ENCODE measurements around the gene CCDC181. TPM values are rescaled to one million over a fixed set of nuclear protein-coding genes. Genes with fewer than 3 reads are reported as not detected.

CCDC181 gene
- total RNA-seq, 4 donors from 2014 or later = 2.5 TPM; not detected in 3

DNA sequence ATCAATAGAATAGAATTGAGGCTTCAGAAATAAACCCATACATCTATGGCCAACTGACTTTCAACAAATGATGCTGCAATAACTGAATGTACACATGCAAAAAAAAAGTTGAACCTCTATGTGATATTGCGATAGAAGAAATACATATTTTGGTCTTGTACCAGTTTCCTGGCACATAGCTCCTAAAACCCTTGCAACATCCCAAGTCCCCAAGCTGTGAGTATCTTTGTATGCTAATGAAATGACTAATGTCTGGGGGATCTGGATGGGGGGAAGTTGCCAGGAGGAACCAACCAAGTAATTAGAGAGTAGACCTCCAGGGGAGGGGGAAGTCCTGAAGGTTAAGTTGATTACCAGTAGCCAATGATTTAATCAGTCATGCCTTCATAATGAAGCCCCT, 34.9 kb downstream of the CCDC181 start:
- peaks cover 0 to 55% (median 0%) of the 10 kb centered on the region in 3 donors for H3K36me3 ChIP-seq
- H3K9me3 ChIP-seq = no peaks in the 10 kb centered on the region
- H3K4me3 ChIP-seq = no peak overlapping the region
- TF ChIP-seq CTCF (IDR thresholded peaks at IDR 0.05) = no peak
- no peak for TF ChIP-seq POLR2A (IDR thresholded peaks at IDR 0.05)
- no peak overlapping the region for H3K27ac ChIP-seq
- no peak for DNase-seq
- H3K27me3 ChIP-seq = no peaks in the 10 kb centered on the region
- no peaks in the 10 kb centered on the region for H3K4me1 ChIP-seq

DNA sequence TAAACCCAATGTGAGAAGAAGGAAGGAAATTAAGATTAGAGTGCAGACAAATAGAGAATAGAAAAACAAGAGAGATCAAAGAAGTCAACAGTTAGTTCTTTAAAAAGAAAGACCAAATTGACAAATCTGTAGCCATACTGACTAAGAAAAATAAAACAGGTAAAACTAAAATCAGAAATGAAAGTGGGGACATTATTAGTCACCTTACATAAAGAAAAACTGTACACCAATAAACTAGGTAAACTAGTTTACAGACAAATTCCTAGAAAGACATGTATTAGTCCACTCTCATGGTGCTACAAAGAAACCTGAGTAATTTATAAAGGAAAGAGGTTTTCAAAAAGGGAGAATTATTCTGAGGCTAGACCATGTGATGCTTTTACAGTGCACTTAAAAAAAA, 37.0 kb downstream of the CCDC181 start:
- H3K27me3 ChIP-seq = no peaks in the 10 kb centered on the region
- H3K36me3 ChIP-seq = peaks cover 0 to 55% (median 0%) of the 10 kb centered on the region in 3 donors
- no peak for DNase-seq
- no peaks in the 10 kb centered on the region for H3K4me1 ChIP-seq
- no peak for TF ChIP-seq POLR2A (IDR thresholded peaks at IDR 0.05)
- TF ChIP-seq CTCF (IDR thresholded peaks at IDR 0.05) = no peak
- no peak overlapping the region for H3K27ac ChIP-seq
- H3K4me3 ChIP-seq = no peak overlapping the region
- H3K9me3 ChIP-seq = no peaks in the 10 kb centered on the region

GRCh38 chr1:169387399-169387798, 39.9 kb downstream of the CCDC181 start:
- no peaks in the 10 kb centered on the region for H3K27me3 ChIP-seq
- DNase-seq = no peak
- H3K36me3 ChIP-seq = peaks cover 0 to 48% (median 0%) of the 10 kb centered on the region in 3 donors
- no peak overlapping the region for H3K4me3 ChIP-seq
- H3K4me1 ChIP-seq = no peaks in the 10 kb centered on the region
- no peak overlapping the region for H3K27ac ChIP-seq
- no peak for TF ChIP-seq CTCF (IDR thresholded peaks at IDR 0.05)
- no peak for TF ChIP-seq POLR2A (IDR thresholded peaks at IDR 0.05)
- H3K9me3 ChIP-seq = no peaks in the 10 kb centered on the region

DNA sequence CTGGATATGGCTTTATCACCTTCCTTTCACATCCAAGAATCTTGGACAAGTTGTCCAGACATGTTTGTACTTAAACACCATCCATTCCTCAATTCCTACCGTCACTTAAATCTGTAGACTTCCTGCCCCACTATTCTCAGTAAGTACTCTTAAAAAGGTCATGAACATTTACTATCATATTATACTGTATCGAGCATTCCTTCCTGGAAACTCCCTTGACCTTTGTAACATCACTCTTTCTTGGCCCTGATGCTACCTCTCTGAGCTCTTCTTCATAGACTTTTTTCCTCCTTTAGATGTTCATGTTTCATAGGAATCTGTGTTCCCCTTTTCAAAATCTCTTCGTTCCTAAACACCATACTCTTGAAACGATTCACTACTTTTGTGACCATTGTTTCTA, 43.8 kb downstream of the CCDC181 start:
- Histone ChIP-seq H3K27me3 (no peaks in the 10 kb centered on the region), H3K36me3 (peaks cover 0 to 51% (median 0%) of the 10 kb centered on the region in 3 donors), H3K27ac (peak overlapping the region in 1 of 4 donors; percentile 27), H3K4me1 (no peaks in the 10 kb centered on the region), H3K4me3 (no peak overlapping the region), H3K9me3 (no peaks in the 10 kb centered on the region)
- DNase-seq = no peak
- TF ChIP-seq POLR2A (IDR thresholded peaks at IDR 0.05) (no peak), CTCF (IDR thresholded peaks at IDR 0.05) (no peak)

DNA sequence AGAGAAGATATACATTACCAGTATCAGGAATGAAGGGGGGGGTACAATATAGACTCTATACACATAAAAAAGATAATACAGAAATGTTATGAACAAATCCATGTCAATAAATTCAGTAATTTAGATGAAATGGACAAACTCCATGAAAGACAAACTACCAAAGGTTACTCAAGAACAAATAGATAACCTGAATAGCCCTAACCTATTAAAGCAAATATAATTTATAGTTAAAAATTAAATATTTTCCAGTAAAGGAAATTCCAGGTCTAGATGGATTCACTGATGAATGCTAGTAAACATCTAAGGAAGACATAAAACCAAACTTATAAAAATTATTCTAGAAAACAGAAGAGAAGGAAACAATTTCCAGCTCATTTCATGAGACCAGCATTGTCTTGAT, 46.1 kb downstream of the CCDC181 start:
- H3K4me3 ChIP-seq = no peak overlapping the region
- peaks cover 0 to 67% (median 0%) of the 10 kb centered on the region in 3 donors for H3K36me3 ChIP-seq
- no peak for TF ChIP-seq POLR2A (IDR thresholded peaks at IDR 0.05)
- no peak for TF ChIP-seq CTCF (IDR thresholded peaks at IDR 0.05)
- H3K27ac ChIP-seq = no peak overlapping the region
- DNase-seq = no peak
- H3K27me3 ChIP-seq = no peaks in the 10 kb centered on the region
- H3K9me3 ChIP-seq = no peaks in the 10 kb centered on the region
- H3K4me1 ChIP-seq = no peaks in the 10 kb centered on the region

DNA sequence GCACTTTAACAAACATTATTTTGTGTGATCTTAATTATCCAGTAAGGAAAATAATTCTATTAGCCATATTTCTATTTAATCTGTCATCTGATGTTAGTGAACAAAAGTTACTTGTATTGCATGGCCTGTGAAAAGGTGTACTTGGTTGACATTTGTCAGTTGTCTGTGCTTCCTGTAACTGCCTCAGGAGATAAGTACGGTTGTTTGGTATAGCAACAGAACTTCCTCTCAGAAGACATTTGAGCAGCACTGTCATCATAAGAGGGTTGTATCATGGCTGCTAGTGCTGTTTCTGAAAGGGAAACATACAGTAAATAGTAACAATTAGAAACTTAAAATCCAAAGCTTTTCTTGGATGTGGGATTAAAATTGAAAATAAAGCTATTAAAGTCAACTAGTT, 55.9 kb downstream of the CCDC181 start:
- H3K27ac ChIP-seq = no peak overlapping the region
- H3K4me3 ChIP-seq = no peak overlapping the region
- no peaks in the 10 kb centered on the region for H3K27me3 ChIP-seq
- H3K4me1 ChIP-seq = peaks cover 0 to 19% (median 0%) of the 10 kb centered on the region in 4 donors
- no peak for TF ChIP-seq CTCF (IDR thresholded peaks at IDR 0.05)
- no peak for TF ChIP-seq POLR2A (IDR thresholded peaks at IDR 0.05)
- H3K36me3 ChIP-seq = peaks cover 0 to 38% (median 0%) of the 10 kb centered on the region in 3 donors
- no peaks in the 10 kb centered on the region for H3K9me3 ChIP-seq
- no peak for DNase-seq

Measured in Peyer's patch (tissue), 4 donors.